DMS53 treated with DMSO at 0.1 percent for 48 hours (cell line): Measurements from ENCODE around the gene IQGAP1.

Experiments
- DNase-seq: peaks from one replicate; lab custom pipeline; 2025; ENCODE audit not compliant: unreplicated experiment; lab: John Stamatoyannopoulos, UW

The IQGAP1 gene

GRCh38 chr15:90375071-90375470, 13.0 kb upstream of the IQGAP1 start:
- DNase-seq: no peak

- DNase-seq: no peak
Measured at GRCh38 chr15:90376789-90377188, 11.3 kb upstream of the IQGAP1 start.

- no peak for DNase-seq
Measured at GRCh38 chr15:90379263-90379662, 8.8 kb upstream of the IQGAP1 start.

- DNase-seq: no peak
Measured at GRCh38 chr15:90381515-90381914, 6.5 kb upstream of the IQGAP1 start.

- DNase-seq: no peak
Measured at GRCh38 chr15:90382320-90382719, 5.7 kb upstream of the IQGAP1 start.

GRCh38 chr15:90386221-90386620, 1.8 kb upstream of the IQGAP1 start:
- no peak for DNase-seq

- no peak for DNase-seq
Measured at GRCh38 chr15:90388462-90389380, 679 bp downstream of the IQGAP1 start.

- no peak for DNase-seq
Measured at GRCh38 chr15:90389513-90389912, 1.5 kb downstream of the IQGAP1 start.

GRCh38 chr15:90393040-90393439, 5.0 kb downstream of the IQGAP1 start:
- DNase-seq: no peak

- no peak for DNase-seq
Measured at GRCh38 chr15:90394074-90394473, 6.0 kb downstream of the IQGAP1 start.

GRCh38 chr15:90394748-90395442, 6.9 kb downstream of the IQGAP1 start:
- no peak for DNase-seq

GRCh38 chr15:90396321-90396720, 8.3 kb downstream of the IQGAP1 start:
- DNase-seq: no peak

GRCh38 chr15:90400005-90400758, 12.1 kb downstream of the IQGAP1 start:
- DNase-seq: no peak

- DNase-seq: peak; percentile 91
Measured at GRCh38 chr15:90400759-90401314, 12.8 kb downstream of the IQGAP1 start.

- DNase-seq: no peak
Measured at GRCh38 chr15:90401495-90401894, 13.5 kb downstream of the IQGAP1 start.

- DNase-seq: peak; percentile 35
Measured at GRCh38 chr15:90402223-90402622, 14.2 kb downstream of the IQGAP1 start.

GRCh38 chr15:90402767-90403166, 14.7 kb downstream of the IQGAP1 start:
- DNase-seq: no peak

GRCh38 chr15:90405055-90405607, 17.1 kb downstream of the IQGAP1 start:
- DNase-seq: no peak

GRCh38 chr15:90407336-90407735, 19.3 kb downstream of the IQGAP1 start:
- no peak for DNase-seq

- DNase-seq: no peak
Measured at GRCh38 chr15:90407871-90408317, 19.9 kb downstream of the IQGAP1 start.

- no peak for DNase-seq
Measured at GRCh38 chr15:90408657-90409056, 20.6 kb downstream of the IQGAP1 start.
